GM18909 (cell line): ENCODE measurements around the gene CGB3.
"Not testable (repeated sequence)": the region's sequence is repeated elsewhere in the genome, so short reads cannot be mapped to it uniquely, and the experiment has no call there.

ENCODE experiments used
- ATAC-seq: cut with Tn5 transposase; IDR thresholded peaks from one replicate; pipeline ENCODE4 v1.9.1; 2021; ENCODE audit warnings: mild to moderate bottlenecking; ENCODE audit not compliant: unreplicated experiment, poor library complexity

The CGB3 gene

DNA sequence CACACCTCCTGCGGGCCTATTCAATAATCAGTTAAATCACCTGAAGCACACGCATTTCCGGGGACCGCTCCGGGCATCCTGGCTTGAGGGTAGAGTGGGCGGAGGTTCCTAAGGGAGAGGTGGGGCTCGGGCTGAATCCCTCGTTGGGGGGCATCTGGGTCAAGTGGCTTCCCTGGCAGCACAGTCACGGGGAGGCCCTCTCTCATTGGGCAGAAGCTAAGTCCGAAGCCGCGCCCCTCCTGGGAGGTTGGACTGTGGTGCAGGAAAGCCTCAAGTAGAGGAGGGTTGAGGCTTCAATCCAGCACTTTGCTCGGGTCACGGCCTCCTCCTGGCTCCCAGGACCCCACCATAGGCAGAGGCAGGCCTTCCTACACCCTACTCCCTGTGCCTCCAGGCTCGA is 19.4 kb upstream of the CGB3 start, which contains the start of gene CGB5:
CGB5 (plus strand) TSS at position 301 of the 400 bp plus-strand sequence. CDS start 362 bp downstream, outside the sequence.
- not testable (repeated sequence) for ATAC-seq

DNA sequence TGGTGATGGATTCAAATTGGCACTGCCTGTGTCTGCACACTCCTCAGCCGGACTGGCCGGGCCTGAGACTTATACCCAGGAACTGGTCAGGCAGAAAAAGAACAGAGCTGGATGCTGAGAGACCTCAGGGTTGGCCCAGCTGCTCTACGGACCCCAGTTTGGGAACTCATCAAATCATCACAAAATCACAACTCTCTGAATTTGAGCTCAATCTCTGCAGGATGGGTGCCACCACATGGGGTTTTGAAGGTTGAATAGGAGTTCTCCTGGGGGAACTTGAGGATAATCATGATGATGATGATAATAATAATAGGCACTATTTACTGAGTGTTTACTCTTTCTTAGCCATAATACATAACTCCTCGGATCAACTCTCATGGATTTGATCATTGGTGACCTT is 18.5 kb upstream of the CGB3 start:
- ATAC-seq = not testable (repeated sequence)

DNA sequence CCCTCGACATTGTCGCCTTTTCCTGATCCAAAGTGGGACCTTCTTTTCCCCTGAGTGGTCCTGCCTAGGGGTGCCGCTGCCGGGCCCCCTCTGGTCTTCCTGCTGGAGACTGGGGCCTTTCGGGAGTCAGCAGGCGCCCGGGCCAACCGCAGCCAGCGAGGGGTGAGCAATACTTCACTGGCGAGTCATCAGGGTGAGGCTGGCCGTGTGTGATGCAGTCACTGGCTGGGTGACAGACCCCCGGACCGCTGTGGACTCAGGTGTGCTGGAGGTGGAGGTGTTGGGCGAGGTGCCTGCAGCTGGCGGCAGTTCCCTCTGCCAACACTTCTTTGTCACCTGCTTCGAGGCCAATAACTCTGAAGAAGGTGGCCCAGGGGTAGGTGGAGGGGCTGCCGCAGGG is 18.0 kb upstream of the CGB3 start:
- no peak for ATAC-seq

GRCh38 chr19:49039736-49040135 is 15.6 kb upstream of the CGB3 start:
- ATAC-seq = not testable (repeated sequence)

DNA sequence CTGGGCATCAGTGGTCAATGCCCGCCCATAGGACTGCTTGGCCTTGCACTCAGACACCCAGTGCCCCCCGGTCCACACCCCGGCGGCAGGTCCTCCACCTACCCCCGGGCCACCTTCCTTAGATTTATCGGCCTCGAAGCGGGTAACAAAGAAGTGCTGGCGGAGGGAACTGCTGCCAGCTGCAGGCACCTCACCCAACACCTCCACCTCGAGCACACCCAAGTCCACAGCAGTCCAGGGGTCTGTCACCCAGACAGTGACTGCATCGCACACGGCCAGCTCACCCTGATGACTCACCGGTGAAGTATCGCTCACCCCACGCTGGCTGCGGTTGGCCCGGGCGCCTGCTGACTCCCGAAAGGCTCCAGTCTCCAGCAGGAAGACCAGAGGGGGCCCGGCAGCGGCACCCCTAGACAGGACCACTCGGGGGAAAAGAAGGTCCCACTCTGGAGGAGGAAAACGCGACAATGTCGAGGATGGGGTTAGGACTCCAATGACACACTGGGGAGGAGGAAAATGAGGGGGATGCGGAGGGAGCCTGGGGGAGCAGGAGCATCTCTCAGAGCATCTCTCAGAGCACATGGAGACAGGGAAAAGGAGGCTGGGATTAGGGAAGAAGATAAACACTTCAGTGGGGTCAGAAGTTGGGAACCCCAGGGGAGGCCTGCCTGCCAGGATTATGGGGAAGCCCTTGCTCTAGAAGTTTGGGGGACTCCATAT is 14.6 kb upstream of the CGB3 start:
- not testable (repeated sequence) for ATAC-seq

DNA sequence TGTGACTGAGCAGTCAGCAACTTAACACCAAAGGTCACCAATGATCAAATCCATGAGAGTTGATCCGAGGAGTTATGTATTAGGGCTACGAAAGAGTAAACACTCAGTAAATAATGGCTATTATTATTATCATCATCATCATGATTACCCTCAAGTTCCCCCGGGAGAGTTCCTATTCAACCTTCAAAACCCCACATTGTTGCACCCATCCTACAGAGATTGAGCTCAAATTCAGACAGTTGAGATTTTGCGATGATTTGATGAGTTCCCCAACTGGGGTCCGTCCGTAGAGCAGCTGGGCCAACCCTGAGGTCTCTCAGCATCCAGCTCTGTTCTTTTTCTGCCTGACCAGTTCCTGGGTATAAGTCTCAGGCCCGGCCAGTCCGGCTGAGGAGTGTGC is 14.0 kb upstream of the CGB3 start:
- ATAC-seq = not testable (repeated sequence)

DNA sequence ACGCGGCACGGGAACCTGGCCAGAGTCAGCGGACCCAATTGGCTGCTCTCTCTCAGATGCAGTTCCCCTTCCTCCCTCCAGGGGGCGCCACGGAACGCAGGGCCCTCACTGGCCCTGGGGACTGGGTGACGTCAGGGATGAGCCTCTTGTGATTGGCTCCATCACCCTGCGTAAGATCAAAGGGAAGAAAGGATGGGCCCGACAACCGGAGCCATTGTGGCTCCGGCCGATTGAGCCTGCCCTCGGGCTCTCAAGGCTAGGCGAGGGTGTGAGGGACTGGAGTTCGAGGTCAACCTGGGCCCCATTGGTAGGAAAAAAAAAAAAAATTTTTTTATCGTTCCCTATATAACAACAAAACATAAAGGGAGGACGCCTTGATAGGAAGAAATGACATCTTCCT is 12.7 kb upstream of the CGB3 start, which contains the start of gene CGB1:
CGB1 (minus strand) TSS at position 81 of the 400 bp plus-strand sequence. CDS start 184 bp downstream, outside the sequence.
- not testable (repeated sequence) for ATAC-seq

DNA sequence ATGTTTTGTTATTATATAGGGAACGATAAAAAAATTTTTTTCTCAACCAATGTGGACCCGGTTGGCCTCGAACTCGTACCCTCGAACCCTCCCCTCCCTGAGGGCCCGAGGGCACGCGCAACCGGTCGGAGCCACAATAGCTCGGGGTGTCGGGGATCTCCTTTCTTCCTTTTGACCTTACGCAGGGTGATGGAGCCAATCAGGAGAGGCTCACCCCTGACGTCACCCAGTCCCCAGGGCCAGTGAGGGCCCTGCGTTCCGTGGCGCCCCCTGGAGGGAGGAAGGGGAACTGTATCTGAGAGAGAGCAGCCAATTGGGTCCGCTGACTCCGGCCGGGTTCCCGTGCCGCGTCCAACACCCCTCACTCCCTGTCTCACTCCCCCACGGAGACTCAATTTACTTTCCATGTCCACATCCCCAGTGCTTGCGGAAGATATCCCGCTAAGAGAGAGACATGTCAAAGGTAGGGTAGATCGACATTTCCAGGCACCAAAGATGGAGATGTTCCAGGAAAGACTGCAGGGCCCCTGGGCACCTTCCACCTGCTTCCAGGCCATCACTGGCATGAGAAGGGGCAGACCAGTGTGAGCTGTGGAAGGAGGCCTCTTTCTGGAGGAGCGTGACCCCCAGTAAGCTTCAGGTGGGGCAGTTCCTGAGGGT is 7.6 kb upstream of the CGB3 start, which contains the start of gene CGB2:
CGB2 (plus strand) TSS at position 249 of the 660 bp plus-strand sequence; CDS start at position 455, 206 bp downstream.
- not testable (repeated sequence) for ATAC-seq

GRCh38 chr19:49030323-49030722 is 6.2 kb upstream of the CGB3 start:
- not testable (repeated sequence) for ATAC-seq

GRCh38 chr19:49029749-49030148 is 5.6 kb upstream of the CGB3 start:
- not testable (repeated sequence) for ATAC-seq

- not testable (repeated sequence) for ATAC-seq
These were observed 4.6 kb upstream of the CGB3 start for GRCh38 chr19:49028686-49029085.

- not testable (repeated sequence) for ATAC-seq
These were observed 1.5 kb upstream of the CGB3 start for GRCh38 chr19:49025599-49025998.

DNA sequence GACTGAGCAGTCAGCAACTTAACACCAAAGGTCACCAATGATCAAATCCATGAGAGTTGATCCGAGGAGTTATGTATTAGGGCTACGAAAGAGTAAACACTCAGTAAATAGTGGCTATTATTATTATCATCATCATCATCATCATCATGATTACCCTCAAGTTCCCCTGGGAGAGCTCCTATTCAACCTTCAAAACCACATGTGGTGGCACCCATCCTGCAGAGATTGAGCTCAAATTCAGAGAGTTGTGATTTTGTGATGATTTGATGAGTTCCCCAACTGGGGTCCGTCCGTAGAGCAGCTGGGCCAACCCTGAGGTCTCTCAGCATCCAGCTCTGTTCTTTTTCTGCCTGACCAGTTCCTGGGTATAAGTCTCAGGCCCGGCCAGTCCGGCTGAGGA is 955 bp upstream of the CGB3 start:
- ATAC-seq = not testable (repeated sequence)

DNA sequence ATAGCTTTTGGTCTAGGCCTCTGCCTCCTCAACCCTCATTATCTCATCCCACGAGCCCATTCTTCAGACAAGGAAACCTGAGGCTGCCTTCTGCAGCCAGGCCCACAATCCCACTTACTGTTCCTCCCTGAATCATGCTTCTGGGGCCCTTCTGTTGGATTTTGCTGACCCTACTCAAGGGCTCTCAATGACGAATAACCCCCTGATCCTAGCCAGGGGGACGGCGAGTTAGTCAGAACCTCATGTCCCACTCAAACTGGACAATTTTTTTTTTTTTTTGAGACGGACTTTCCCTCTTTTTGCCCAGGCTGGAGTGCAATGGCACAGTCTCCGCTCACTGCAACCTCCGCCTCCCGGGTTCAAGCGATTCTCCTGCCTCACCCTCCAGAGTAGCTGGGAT is 2.0 kb downstream of the CGB3 start:
- ATAC-seq = no peak

DNA sequence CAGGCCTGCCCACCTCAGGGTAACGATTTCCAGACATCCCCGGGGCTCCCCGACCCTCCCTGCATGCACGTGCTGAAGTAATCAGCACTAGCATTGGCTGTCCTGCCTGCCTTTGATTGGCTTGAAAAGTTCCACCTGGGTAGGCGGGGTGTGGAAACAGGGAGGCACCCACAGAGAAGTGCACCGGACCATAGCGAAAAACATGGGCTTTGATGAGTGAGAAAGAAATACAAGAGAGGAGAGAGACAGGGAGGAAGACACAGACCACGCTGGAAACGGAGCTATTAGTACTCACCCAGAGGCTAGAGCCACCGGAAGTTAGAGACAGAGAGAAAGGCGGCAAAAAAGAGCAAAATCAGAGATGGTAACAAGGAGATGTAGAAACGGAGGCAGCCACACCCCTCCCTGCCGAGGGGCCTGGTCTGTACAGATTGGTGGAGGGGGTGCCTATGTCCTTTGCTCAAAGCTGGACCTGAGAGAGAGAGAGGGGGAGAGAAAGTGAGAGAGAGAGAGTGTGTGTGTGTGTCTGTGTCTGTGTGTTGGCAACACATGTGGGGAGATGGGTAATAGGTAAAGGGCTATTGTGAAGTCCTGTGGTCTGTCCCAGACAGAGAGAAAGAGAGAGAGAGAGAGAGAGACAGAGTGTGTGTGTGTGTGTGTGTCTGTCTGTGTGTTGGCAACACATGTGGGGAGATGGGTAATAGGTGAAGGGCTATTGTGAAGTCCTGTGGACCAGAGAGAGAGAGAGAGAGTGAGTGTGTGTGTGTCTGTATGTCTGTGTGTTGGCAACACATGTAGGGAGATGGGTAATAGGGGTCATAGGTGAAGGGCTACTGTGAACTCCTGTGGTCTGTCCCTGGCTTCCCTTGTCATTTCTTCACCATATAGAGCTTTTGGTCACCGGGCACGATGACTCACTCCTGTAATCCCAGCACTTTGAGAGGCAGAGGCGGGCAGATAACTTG is 2.9 kb downstream of the CGB3 start:
- no peak for ATAC-seq

GRCh38 chr19:49020342-49020741 is 3.8 kb downstream of the CGB3 start:
- ATAC-seq = no peak

- no peak for ATAC-seq
These were observed 4.7 kb downstream of the CGB3 start for GRCh38 chr19:49019242-49019932.

GRCh38 chr19:49018388-49019241 is 5.5 kb downstream of the CGB3 start:
- ATAC-seq = not testable (repeated sequence)
